Right cardiac atrium (tissue), 5 donors: ENCODE results near the gene PXT1. TPM values are rescaled to one million over a fixed set of nuclear protein-coding genes. Genes with fewer than 3 reads are reported as not detected.

Experiments used
- ATAC-seq, 2 donors: fragments of 200-7000 bp; cut with Tn5 transposase; one replicate each; pipeline versions ENCODE4 v1.8.0 to v1.9.1; 2020; ENCODE audit warnings: moderate library complexity in 2 of 2, mild to moderate bottlenecking in 1 of 2
- DNase-seq, 3 donors: peaks; one replicate each; pipeline ENCODE4 v3.0.0-alpha.2; 2020
- H3K27ac ChIP-seq: one replicate; pipeline ENCODE4 v1.5.1; 2013; ENCODE audit warnings: mild to moderate bottlenecking, low read length, control low read depth, moderate library complexity
- H3K27me3 ChIP-seq: one replicate; pipeline ENCODE4 v1.6.1; 2013; ENCODE audit not compliant: control insufficient read depth, insufficient read depth
- H3K4me1 ChIP-seq: one replicate; pipeline ENCODE4 v1.6.1; 2013; ENCODE audit warnings: low read length; ENCODE audit not compliant: control insufficient read depth, insufficient read depth
- H3K4me3 ChIP-seq: one replicate; pipeline ENCODE4 v1.5.1; 2013; ENCODE audit warnings: low read length, control low read depth
- H3K9me3 ChIP-seq: one replicate; pipeline ENCODE4 v1.6.1; 2013; ENCODE audit warnings: low read length; ENCODE audit not compliant: control insufficient read depth
- WGBS: extraction: QIAGEN DNeasy Blood & Tissue Kit; methylation state at CpG from one replicate; pipeline ENCODE4 v1.1.7; 2013; 5-methylcytosine and 5-hydroxymethylcytosine counted together
- intact Hi-C, 4 donors: fragments of 100-400 bp; cut with DNase I; formaldehyde crosslinking; loops; one replicate each; pipeline versions ENCODE4 v1.11.0 to v1.14.0; 2022 to 2023
- polyA plus RNA-seq: library from polyadenylated mRNA; stranded (reverse); fragments of 200-250 nt; gene quantifications from one replicate; pipeline ENCODE4 v1.2.3, GENCODE V29; 2013
- total RNA-seq, 4 donors: library from RNA; stranded (reverse); fragmentation: NEBNext Ultra II Directional; extraction: Animal tissue kit (Norgen Biotek cat#: 25700); gene quantifications; one replicate each; pipeline ENCODE4 v1.2.1, GENCODE V29; 2021
- donor health status: healthy with polysubstance abuse.
- donor health status: DM: no; HTN: yes; CAD: no.
- donor health status: DM: no; HTN: no; CAD: no.
- donor health status: DM: no; HTN: yes; CAD: no; lungs with severe emphysema.
- donor health status: DM: yes; HTN: yes; CAD: no.

Gene PXT1
- total and polyA plus RNA-seq, 5 donors = 0.09 to 0.42 (median 0.17) TPM; not detected in 2

DNA sequence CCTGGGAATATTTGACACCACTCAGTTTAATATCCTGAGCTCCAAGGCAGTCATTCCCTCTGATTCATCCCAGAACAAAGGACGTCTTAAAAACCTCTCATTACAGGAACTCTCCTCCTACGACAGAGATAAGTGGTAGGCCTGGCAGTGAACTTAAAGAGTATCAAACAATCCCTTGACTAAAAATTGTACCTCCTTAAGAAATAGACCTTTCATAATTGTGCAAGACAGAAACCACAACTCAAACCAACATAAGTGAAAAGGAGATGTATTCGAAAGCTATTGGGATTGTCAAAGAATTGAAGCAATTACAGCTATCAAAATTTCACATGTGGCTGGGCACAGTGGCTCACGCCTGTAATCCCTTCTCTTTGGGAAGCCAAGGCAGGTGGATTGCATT is 86.8 kb downstream of the PXT1 start:
- WGBS = 71% methylated on average over 4 of the region's 4 CpGs
- intact Hi-C loops = loop anchor here in 2 of 4 donors (5.0 to 10.0 kb wide), 3 partner anchors 51 to 231 kb away; no protein-coding TSS in a partner anchor
- no peaks in the 10 kb centered on the region for H3K9me3 ChIP-seq
- peaks cover 3% of the 10 kb centered on the region for H3K4me1 ChIP-seq
- no peak for DNase-seq
- H3K27ac ChIP-seq = no peak overlapping the region
- no peak overlapping the region for H3K4me3 ChIP-seq
- no peak for ATAC-seq
- no peaks in the 10 kb centered on the region for H3K27me3 ChIP-seq

GRCh38 chr6:36353411-36353915 is 89.2 kb downstream of the PXT1 start:
- intact Hi-C loops = loop anchor here in 2 of 4 donors (10.0 kb wide), 2 partner anchors 49 to 229 kb away; no protein-coding TSS in a partner anchor
- no peaks in the 10 kb centered on the region for H3K9me3 ChIP-seq
- H3K27me3 ChIP-seq = no peaks in the 10 kb centered on the region
- 74% methylated on average over 4 of the region's 4 CpGs for WGBS
- H3K4me1 ChIP-seq = peaks cover 10% of the 10 kb centered on the region
- DNase-seq (no peak), ATAC-seq (no peak)
- no peak overlapping the region for H3K4me3 ChIP-seq
- H3K27ac ChIP-seq = no peak overlapping the region

DNA sequence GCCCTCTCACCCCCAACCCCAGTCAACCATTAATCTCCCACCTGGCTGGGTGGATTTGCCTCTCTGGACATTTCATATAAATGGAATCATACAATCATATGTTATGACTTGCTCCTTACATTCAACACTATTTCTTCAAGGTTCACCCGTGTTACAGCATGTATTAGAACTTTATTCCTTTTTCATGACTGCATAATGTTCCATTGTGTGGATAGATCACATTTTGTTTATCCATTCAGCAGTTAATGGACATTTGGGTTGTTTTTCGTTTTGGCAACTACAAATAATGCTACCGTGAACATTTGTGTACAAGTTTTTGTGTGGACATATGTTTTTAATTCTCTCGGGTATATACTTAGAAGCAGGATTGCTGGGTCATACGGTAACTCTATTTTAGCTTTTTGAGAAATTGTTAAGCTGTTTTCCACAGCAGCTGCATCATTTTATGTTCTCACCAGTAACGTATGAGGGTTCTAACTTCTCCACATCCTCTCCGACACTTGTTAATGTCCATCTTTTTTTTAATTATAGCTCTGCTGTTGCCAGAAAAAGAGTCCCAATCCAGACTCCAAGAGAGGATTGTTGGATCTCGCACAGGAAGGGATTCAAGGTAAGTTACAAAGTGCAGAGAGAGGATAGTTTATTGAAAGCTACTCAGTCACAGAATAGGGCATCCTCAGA is 90.0 kb downstream of the PXT1 start:
- H3K27me3 ChIP-seq = no peaks in the 10 kb centered on the region
- no peak for DNase-seq
- no peaks in the 10 kb centered on the region for H3K9me3 ChIP-seq
- ATAC-seq = no peak
- intact Hi-C loops = loop anchor here in 2 of 4 donors (10.0 kb wide), 2 partner anchors 48 to 228 kb away; no protein-coding TSS in a partner anchor
- H3K27ac ChIP-seq = no peak overlapping the region
- peaks cover 7% of the 10 kb centered on the region for H3K4me1 ChIP-seq
- no peak overlapping the region for H3K4me3 ChIP-seq
- WGBS = 92% methylated on average over 8 of the region's 8 CpGs

GRCh38 chr6:36350681-36351571 is 91.7 kb downstream of the PXT1 start:
- intact Hi-C loops = loop anchor here in 2 of 4 donors (10.0 kb wide), 2 partner anchors 46 to 226 kb away; no protein-coding TSS in a partner anchor

GRCh38 chr6:36350082-36350481 is 92.6 kb downstream of the PXT1 start:
- H3K27me3 ChIP-seq = no peaks in the 10 kb centered on the region
- intact Hi-C loops = loop anchor here in 2 of 4 donors (10.0 kb wide), 2 partner anchors 45 to 225 kb away; no protein-coding TSS in a partner anchor
- no peak for DNase-seq
- ATAC-seq = peak in 1 of 2 donors; percentile 71
- peaks cover 7% of the 10 kb centered on the region for H3K4me1 ChIP-seq
- WGBS = 63% methylated on average over 4 of the region's 4 CpGs
- H3K4me3 ChIP-seq = no peak overlapping the region
- no peaks in the 10 kb centered on the region for H3K9me3 ChIP-seq
- H3K27ac ChIP-seq = no peak overlapping the region

More at GRCh38 chr6:36350681-36351571, 91.7 kb downstream of the PXT1 start:
- no peaks in the 10 kb centered on the region for H3K27me3 ChIP-seq
- H3K9me3 ChIP-seq = no peaks in the 10 kb centered on the region
- WGBS = 30% methylated on average over 15 of the region's 15 CpGs
- peak in 2 of 3 donors; percentile 66 to 69 for DNase-seq
- H3K27ac ChIP-seq = peak overlapping the region; percentile 61
- ATAC-seq = peak; percentile 70 to 92
- H3K4me1 ChIP-seq = peaks cover 7% of the 10 kb centered on the region
- no peak overlapping the region for H3K4me3 ChIP-seq

- H3K4me1 ChIP-seq = peaks cover 7% of the 10 kb centered on the region
- ATAC-seq (no peak), DNase-seq (no peak)
- whole genome bisulfite sequencing = 84% methylated on average over 6 of the region's 6 CpGs
- intact Hi-C loops = no loop called here
- no peaks in the 10 kb centered on the region for H3K9me3 ChIP-seq
- H3K27ac ChIP-seq = no peak overlapping the region
- no peaks in the 10 kb centered on the region for H3K27me3 ChIP-seq
- H3K4me3 ChIP-seq = no peak overlapping the region
These were observed 93.4 kb downstream of the PXT1 start for GRCh38 chr6:36349240-36349639.

GRCh38 chr6:36347621-36348020 is 95.0 kb downstream of the PXT1 start:
- 88% methylated on average over 4 of the region's 4 CpGs for WGBS
- no peak for ATAC-seq

GRCh38 chr6:36346486-36347273 is 96.0 kb downstream of the PXT1 start:
- no peaks in the 10 kb centered on the region for H3K27me3 ChIP-seq

More at GRCh38 chr6:36347621-36348020, 95.0 kb downstream of the PXT1 start:
- Histone ChIP-seq H3K4me3 (no peak overlapping the region), H3K27ac (no peak overlapping the region), H3K27me3 (no peaks in the 10 kb centered on the region), H3K9me3 (no peaks in the 10 kb centered on the region), H3K4me1 (peaks cover 7% of the 10 kb centered on the region)
- no peak for DNase-seq
- intact Hi-C loops = no loop called here

DNA sequence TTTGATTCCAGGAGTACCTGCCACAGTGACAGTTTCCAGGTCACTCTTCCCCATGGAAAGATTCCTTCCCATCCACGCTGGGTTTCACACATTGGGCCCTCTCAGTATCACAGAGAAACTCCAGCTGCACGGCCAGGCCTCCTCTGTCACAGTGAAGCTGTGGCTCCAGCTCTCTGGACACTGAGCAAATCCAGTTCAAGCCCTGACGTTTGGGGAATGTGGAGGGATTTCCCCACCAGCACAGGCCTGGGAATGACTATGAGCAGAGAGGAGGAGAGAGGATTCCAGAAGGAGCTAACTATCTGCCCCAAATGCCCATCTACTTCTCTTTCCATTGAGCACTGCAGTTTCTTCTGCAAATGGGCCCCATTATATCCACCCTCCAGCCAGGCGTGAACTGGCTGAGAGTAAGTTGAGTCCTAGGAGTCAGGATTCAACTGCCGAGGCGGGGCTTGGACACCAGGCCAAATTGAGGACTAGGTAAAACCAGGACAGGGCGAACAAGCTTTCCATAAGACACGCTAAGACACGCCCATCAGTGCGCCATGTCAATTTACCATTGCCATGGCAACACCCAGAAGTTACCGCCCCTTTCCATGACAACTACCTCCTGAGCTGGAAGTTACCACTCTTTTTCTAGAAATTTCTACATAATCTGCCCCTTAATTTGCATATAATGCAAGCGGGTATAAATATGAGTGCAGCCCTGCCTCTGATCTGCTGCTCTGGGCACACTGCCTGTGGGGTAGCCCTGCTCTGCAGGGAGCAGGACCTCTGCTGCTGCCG is 96.8 kb downstream of the PXT1 start:
- Histone ChIP-seq H3K9me3 (no peaks in the 10 kb centered on the region), H3K4me3 (no peak overlapping the region), H3K4me1 (peaks cover 7% of the 10 kb centered on the region), H3K27me3 (no peaks in the 10 kb centered on the region), H3K27ac (no peak overlapping the region)
- ATAC-seq (no peak), DNase-seq (no peak)
- intact Hi-C loops = no loop called here
- 87% methylated on average over 13 of the region's 13 CpGs for WGBS

More at GRCh38 chr6:36346486-36347273, 96.0 kb downstream of the PXT1 start:
- 92% methylated on average over 20 of the region's 20 CpGs for WGBS
- no peak overlapping the region for H3K4me3 ChIP-seq
- ATAC-seq (no peak), DNase-seq (no peak)
- no peaks in the 10 kb centered on the region for H3K9me3 ChIP-seq
- H3K4me1 ChIP-seq = peaks cover 7% of the 10 kb centered on the region
- H3K27ac ChIP-seq = no peak overlapping the region
- intact Hi-C loops = no loop called here
